VCaP (cell line): ENCODE measurements around the gene GLRA2.

ENCODE experiments used
- H3K27ac ChIP-seq: fragments of 450-650 bp; 2 replicates; pipeline ENCODE4 v1.5.1; 2017
- TF ChIP-seq, protein P1 (sequence below): fragments of 450-650 bp; conservative IDR thresholded peaks from 2 replicates; pipeline ENCODE4 v1.5.1; 2017; ENCODE audit warnings: mild to moderate bottlenecking, moderate library complexity

Gene GLRA2

DNA sequence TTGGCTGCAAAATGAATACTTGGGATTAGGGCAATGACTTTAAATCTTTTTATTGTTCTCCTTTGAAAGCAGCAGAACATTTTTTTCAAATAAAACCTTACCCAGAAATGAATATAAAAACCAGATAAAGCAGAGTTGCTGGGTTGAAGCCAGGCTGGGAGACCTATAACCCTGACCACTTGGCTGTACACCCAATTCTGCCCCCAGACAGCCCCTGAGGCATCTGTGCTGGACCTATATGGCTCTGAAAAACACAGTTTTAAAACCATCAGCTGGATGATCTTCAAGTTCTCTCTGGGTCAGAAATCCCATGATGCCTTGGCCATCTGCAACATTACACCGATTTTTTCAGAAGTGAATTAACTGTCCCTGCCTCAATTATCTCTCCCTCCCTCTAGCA is 23.7 kb upstream of the GLRA2 start:
- no peak overlapping the region for H3K27ac ChIP-seq
- TF ChIP-seq, protein P1, sequence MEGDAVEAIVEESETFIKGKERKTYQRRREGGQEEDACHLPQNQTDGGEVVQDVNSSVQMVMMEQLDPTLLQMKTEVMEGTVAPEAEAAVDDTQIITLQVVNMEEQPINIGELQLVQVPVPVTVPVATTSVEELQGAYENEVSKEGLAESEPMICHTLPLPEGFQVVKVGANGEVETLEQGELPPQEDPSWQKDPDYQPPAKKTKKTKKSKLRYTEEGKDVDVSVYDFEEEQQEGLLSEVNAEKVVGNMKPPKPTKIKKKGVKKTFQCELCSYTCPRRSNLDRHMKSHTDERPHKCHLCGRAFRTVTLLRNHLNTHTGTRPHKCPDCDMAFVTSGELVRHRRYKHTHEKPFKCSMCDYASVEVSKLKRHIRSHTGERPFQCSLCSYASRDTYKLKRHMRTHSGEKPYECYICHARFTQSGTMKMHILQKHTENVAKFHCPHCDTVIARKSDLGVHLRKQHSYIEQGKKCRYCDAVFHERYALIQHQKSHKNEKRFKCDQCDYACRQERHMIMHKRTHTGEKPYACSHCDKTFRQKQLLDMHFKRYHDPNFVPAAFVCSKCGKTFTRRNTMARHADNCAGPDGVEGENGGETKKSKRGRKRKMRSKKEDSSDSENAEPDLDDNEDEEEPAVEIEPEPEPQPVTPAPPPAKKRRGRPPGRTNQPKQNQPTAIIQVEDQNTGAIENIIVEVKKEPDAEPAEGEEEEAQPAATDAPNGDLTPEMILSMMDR: no peak

DNA sequence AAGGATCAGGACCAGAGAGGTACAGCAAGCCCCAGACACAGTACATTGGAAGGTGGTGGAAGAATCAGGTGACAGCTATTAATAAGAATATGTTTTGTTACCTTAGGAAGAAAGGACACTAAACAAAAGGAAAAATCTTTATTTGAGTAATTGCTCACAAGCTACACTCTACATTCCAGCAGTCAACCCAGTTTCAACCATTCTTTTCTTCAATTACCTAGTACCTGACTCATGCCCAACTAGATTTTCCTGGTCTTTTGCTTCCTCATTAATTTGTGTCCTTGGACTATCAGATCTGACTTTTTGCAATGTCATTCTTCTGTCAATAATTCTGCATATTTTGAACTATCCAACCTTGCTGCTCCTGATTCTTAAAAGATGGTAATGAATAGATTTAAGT is 22.5 kb upstream of the GLRA2 start:
- no peak overlapping the region for H3K27ac ChIP-seq
- TF ChIP-seq, protein P1: no peak

GRCh38 chrX:14508025-14508690 is 21.2 kb upstream of the GLRA2 start:
- TF ChIP-seq, protein P1: no peak
- no peak overlapping the region for H3K27ac ChIP-seq

DNA sequence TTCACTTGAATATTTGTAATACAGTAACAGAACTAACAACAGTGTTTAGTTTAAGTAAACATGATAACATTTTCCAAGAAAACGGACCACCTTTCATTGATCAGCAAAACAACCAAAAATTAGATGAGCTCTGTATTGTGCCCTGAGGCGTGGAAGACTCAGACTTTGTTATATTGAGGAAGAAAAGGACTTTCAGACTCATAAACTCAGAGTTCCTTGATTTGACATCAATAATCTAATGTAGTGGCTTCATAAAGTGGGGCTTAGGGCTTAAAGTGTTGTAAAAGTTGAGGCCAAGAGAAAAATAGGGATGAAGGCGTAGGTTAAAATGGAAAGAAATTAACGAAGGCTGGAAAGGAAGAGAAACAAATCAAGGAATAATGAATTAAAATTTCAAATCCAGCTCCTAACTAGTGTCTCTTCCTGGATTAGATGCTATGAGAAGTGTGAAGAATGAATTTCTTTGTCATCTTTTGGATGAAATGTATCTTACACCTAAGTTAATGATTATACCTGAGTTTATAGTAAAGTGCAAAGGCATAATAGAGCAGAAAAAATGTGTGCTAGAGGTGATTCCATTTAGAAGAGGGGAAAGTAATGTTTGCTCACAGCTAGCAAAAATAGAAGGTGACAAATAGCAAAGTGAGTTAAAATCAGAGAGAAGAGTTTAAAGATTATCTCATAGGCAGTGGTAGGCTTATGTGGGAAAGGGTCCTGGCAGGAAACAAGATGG is 19.8 kb upstream of the GLRA2 start:
- no peak overlapping the region for H3K27ac ChIP-seq
- TF ChIP-seq, protein P1: no peak

- TF ChIP-seq, protein P1: peak; percentile 73
- no peak overlapping the region for H3K27ac ChIP-seq
Measured at GRCh38 chrX:14528629-14529289, 577 bp upstream of the GLRA2 start.

DNA sequence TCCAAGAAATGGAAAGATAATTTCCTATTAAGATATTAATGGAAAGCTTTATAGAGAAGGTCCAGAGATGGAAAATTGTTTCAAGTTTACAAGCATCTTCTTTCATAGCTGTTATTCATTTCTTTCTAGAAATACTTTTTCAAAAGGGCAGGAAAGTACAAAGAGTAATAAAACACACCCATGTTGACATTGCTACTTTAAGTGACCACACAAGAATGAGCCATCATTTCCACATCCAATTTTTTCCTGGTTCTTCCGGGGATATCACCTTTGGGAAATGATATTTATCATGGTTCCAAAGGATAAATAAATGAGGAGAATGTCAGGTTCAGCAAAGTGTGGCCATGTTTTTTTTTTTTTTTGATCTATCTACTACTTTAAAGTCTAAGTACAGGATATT is 4.5 kb downstream of the GLRA2 start:
- no peak overlapping the region for H3K27ac ChIP-seq
- TF ChIP-seq, protein P1: no peak

- H3K27ac ChIP-seq: no peak overlapping the region
- TF ChIP-seq, protein P1: no peak
Measured at GRCh38 chrX:14546190-14546589, 16.9 kb downstream of the GLRA2 start.
